GM04503 (cell line): ENCODE data around the gene LY6G6C.
A peak's percentile ranks its signal among the peaks of the same experiment; 100 is the strongest.

Experiments used
- DNase-seq: peaks from one replicate; pipeline ENCODE4 v3.0.0-alpha.2; 2012; ENCODE audit warnings: low read depth

LY6G6C gene

GRCh38 chr6:31741815-31742214 is 20.3 kb upstream of the LY6G6C start:
- DNase-seq: no peak

- no peak for DNase-seq
These were observed 19.1 kb upstream of the LY6G6C start for GRCh38 chr6:31740397-31741223.

- peak; percentile 94 for DNase-seq
These were observed 18.3 kb upstream of the LY6G6C start, which contains the start of gene MSH5 for GRCh38 chr6:31739639-31740396. Gene MSH5 (plus strand): TSS chr6:31740005. CDS start chr6:31740467, 462 bp downstream.

- DNase-seq: no peak
These were observed 16.7 kb upstream of the LY6G6C start for GRCh38 chr6:31737991-31738979.

GRCh38 chr6:31737315-31737990 is 15.9 kb upstream of the LY6G6C start:
- DNase-seq: no peak

GRCh38 chr6:31736768-31737314 is 15.3 kb upstream of the LY6G6C start:
- DNase-seq: no peak

GRCh38 chr6:31736021-31736767 is 14.6 kb upstream of the LY6G6C start, which contains the start of gene CLIC1:
Gene CLIC1 (minus strand): TSS chr6:31736530. CDS start chr6:31736300, 230 bp downstream.
- no peak for DNase-seq

GRCh38 chr6:31734821-31735406 is 13.4 kb upstream of the LY6G6C start:
- no peak for DNase-seq

GRCh38 chr6:31734247-31734820 is 12.8 kb upstream of the LY6G6C start:
- no peak for DNase-seq

- no peak for DNase-seq
These were observed 12.2 kb upstream of the LY6G6C start for GRCh38 chr6:31733734-31734133.

- no peak for DNase-seq
These were observed 10.5 kb upstream of the LY6G6C start for GRCh38 chr6:31732029-31732428.

GRCh38 chr6:31730631-31731086 is 9.1 kb upstream of the LY6G6C start:
- DNase-seq: no peak

- no peak for DNase-seq
These were observed 8.6 kb upstream of the LY6G6C start for GRCh38 chr6:31729979-31730630.

GRCh38 chr6:31729515-31729978 is 8.0 kb upstream of the LY6G6C start:
- DNase-seq: peak; percentile 74

- no peak for DNase-seq
These were observed 7.4 kb upstream of the LY6G6C start, which contains the start of gene DDAH2 for GRCh38 chr6:31728767-31729514. Gene DDAH2 (minus strand): TSS chr6:31729299. CDS start chr6:31729161, 138 bp downstream.

GRCh38 chr6:31727717-31728671 is 6.4 kb upstream of the LY6G6C start:
- DNase-seq: no peak
